Kidney capillary endothelial cell (primary cell): ENCODE measurements around the gene KANK4.
"Not testable (repeated sequence)": the region's sequence is repeated elsewhere in the genome, so short reads cannot be mapped to it uniquely, and the experiment has no call there.

Experiments
- DNase-seq: peaks from one replicate; pipeline ENCODE4 v3.0.0-alpha.2; 2018; ENCODE audit warnings: low spot score

The KANK4 gene

DNA sequence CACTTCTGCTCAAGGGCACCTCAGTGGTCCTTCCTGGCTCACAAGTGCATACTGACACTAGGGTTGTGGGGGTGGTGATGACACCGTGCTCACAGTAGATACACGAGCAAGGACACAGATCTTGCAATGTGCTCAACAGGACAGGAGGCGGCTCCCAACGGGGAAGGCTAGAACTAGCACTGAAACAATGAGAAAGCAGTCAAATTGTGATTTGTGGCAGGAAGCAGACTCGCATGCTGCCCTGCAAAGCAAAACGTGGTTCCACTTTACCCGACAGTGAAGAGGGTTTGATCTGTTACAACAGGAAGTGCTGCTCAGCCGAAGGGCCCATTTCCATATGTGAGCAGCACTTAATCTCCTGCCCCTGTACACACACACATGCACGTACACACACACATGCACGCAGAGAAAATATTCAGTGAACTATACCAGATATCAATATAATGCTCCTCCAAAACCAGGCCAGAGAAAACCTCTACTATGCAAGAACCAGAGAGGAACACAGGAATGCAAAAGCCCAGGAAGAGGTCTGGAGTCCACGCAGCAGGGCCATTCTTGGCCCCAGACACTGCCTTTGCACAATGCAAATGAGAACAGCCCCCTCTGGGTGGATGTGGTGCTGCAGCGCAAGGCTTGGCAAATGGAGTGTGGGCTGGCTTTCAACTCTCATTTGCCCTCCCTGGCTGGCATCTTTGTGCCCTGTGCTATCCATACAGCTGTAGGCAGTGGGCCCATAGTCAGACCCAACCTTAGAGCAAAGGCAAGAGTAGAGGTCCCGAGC, 47.1 kb downstream of the KANK4 start:
- peak; percentile 72 for DNase-seq

GRCh38 chr1:62271134-62271533, 48.1 kb downstream of the KANK4 start:
- DNase-seq = no peak

DNA sequence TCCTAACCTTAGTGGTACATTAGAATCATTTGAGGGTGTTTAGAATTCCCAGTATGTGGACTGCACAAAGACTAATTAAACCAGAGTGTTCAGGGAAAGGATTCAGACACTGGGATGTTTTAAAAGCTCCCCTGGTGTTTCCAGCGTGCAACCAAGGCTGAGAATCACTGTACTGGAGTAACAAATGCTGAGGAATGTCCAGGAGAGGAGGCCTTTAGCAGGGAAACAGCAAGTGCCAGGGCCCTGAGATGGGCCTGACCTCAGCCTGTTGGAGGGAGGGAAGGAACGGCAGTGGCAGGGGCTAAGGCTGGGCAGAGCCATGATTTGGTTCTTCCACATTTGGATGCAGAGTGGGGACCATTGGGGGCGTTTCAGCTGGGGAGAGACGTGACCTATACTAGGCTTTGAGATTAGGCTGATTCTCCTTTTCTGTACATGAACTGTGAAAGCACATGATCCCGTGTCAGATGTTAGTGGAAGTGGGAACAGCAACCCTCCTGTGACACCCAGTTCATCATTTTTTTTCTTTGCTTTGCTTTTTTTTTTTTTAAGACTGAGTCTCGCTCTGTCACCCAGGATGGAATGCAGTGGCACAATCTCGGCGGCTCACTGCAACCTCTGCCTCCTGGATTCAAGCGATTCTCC, 49.3 kb downstream of the KANK4 start:
- no peak for DNase-seq

DNA sequence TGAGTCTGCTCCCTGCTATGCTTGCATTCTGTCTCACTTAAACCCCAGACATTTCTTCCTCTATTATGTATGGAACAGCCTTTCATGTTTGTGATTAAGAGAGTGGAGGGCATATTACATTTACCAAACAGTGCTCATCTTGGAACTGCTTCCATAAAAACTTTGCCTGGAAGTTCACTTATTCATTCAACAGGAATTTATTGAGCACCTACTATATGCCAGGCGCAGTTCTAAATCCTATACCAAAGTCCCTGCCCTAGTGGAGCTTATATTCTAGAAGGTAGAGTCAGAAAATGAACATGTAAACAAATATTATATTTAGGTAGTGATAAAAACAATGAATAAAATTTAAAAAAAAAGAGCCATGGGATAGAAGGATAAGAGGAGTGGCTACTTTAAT, 49.8 kb downstream of the KANK4 start:
- no peak for DNase-seq

DNA sequence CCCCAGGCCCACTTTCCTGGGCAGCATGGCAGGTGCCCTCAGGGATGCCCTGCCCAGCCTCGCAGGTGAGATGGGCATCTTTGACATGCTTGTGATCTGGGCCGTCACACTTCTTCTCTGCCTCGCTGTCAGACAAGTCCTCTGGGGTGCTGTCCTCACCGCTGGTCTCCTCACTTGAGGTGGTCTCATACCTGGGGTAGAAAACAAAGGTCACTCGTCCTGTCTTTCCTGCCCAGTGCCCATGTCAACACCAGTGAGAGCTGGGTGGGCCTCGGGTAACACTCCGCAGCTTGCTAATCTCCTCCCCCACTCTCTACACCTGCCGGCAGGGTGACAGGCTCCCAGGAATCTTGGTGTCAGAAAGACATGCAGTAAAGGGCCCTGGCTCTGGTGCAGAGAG, 50.9 kb downstream of the KANK4 start:
- no peak for DNase-seq

DNA sequence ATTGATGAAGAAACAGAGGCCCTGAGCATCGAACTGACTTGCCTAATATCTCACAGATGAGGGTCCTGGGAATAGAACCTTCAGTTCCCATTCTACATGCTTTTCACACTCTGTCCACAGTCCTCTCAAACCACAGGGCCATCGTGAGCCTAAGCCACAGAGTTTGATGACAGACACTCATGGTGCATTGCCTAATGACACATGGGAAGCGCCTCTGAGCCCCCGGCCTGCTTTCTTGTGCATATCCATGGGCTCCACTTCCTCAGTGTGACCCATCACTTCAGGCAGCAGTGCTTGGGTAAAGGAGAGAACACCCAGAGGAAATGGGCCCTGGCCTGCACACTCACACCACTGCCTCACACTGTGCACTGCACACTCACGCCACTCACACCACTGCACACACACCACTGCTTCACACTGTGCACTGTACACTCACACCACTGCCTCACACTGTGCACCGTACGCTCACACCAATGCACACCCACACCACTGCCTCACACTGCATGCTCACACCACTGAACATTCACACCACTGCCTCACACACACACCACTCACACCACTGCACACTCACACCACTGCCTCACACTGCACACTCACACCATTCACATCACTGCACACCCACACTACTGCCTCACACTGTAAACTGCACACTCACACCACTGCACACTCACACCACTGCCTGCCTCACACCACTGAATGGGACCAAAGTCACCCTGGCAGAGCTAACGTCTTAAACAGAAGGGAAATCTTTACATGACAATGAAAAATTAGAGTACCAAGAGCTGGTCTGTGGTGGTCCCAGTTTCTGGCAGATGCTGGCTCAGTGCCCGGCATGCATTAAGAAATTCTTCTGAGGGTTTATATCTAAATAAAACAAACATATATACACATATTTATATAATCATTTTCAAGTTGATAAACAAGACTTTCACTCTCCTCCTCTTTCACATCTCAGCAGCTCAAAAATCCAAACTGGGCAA, 53.0 kb downstream of the KANK4 start:
- DNase-seq = no peak

- no peak for DNase-seq
These were observed 55.4 kb downstream of the KANK4 start for GRCh38 chr1:62263814-62264353.

DNA sequence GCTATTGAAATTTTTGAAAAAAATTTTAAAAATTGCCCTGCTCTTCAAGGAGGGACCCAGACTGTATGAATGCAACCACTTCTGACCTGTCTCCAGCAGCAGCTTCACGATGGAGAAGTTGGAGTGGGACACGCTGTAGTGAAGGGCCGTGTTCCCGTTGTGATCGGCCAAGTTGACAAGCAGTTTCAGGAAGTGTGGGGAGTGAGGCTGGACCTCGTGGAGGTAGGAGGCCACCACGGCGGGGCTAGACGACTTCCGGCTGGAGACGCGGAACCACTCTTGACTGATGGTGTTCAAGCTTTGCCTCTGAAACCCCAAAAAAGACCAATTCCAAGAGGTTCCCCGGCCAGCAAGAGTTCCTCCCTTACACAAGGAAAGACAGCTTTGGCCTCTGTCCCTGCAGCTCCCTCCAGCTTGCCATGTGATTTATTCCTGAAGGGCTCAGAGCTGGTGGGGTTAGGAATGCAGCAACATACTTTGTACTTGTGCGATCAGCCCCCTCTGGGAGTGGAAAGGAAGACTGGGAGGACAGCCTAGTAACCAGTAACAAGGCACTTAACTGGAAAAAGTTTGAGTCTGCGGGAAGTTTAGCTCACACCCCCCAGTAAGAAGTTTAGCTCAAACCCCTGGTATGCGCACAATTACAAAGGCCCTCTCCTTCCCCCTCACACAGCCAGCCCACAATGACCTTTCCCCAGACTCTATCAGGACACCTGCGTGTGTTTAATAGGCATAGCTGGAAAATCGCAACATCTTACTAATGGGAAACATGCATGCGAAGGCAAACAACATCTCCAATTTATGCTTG, 56.0 kb downstream of the KANK4 start:
- no peak for DNase-seq

DNA sequence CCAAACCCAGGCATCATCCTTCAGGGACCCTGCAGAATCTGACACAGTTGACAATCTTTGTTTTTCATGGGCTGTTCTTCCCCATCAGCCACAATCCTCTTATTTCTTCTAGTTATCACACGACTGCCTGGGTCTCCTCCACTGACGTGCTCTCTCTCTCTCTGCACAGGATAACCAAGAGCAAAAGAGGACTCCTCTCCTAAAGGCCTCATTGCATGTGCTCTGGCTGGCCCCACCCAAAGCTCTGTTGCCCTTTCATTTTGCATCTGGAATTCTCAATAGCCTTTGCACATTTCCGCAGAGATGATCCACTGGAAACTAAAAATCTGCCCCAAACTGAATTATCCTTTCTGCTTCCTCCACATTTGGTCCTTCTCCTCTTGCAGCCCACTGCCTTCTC, 58.5 kb downstream of the KANK4 start:
- no peak for DNase-seq

DNA sequence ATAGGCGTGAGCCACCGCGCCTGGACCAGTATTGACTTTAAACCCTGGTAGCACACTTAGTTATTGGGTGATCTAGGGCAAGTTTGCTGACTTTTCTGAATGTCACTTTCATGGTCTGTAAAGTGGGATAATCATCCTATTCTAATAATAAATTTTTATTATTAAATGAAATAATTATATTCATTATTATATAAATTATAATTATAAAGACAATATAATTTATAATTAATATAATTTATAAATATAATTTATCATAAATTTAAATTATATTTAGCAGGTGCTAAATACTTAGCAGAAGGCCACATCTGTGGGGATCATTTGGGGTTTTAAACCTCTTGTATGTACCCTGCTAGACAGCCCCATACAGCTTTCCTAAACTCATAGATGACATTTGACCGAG, 59.7 kb downstream of the KANK4 start:
- DNase-seq = no peak

GRCh38 chr1:62250126-62250726, 69.0 kb downstream of the KANK4 start:
- DNase-seq = no peak

GRCh38 chr1:62247391-62248168, 71.7 kb downstream of the KANK4 start:
- no peak for DNase-seq

DNA sequence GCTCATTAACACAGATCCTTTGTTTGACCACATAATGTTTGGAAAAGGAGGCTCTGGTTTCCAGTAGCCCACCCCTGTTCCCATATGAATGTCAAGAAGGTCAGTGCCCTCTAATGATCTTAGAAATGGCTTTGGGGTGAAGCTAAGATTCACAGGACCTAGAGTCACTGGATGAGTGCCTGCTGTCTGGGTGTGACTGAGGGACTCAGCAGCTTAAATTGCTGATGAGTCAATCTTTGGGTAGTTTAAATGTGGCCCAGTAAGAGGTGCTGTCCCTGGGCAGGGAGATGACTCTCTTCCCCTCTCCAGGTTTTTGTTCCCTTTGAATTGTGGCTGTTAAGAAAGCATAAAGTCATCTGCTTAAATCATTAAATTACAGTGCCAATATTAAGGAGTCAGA, 74.0 kb downstream of the KANK4 start:
- no peak for DNase-seq

- DNase-seq = not testable (repeated sequence)
These were observed 74.9 kb downstream of the KANK4 start for GRCh38 chr1:62244380-62244779.

DNA sequence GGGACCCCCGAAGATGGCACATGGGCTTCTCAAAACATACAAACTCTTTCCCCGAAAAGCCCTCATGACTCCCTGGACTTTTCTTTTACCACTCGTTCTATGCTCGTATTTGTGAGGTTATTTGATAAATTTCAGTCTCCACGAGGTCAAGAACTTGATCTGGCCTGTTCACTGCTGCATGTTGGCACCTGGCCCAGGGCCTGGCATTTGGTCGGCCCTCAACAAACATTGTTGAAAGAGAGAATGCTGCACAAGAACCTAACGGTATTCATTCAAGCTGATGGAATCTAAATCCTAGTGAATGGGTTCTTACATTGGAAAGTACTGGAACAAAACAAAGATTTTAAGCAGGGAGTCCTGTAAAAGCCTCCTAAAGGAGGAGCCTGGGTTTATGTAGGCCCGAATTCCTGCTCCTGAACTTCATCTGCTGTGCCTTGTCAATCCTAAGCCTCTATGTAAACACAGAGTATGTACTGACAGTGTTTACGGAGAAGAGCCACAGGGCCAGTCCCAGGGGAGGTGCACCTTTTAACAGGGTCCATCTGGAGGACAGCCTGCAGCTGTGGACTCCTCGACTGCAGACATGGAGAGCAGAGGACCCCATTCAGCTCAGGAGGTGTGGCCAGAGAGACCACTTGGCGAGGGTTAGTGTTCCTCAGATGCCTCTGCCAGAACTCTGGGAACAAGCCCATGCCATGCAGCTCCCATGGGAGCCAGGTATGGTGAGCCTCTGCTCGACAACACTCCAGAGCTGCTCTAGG, 77.7 kb downstream of the KANK4 start:
- no peak for DNase-seq

GRCh38 chr1:62240651-62241370, 78.4 kb downstream of the KANK4 start:
- no peak for DNase-seq

DNA sequence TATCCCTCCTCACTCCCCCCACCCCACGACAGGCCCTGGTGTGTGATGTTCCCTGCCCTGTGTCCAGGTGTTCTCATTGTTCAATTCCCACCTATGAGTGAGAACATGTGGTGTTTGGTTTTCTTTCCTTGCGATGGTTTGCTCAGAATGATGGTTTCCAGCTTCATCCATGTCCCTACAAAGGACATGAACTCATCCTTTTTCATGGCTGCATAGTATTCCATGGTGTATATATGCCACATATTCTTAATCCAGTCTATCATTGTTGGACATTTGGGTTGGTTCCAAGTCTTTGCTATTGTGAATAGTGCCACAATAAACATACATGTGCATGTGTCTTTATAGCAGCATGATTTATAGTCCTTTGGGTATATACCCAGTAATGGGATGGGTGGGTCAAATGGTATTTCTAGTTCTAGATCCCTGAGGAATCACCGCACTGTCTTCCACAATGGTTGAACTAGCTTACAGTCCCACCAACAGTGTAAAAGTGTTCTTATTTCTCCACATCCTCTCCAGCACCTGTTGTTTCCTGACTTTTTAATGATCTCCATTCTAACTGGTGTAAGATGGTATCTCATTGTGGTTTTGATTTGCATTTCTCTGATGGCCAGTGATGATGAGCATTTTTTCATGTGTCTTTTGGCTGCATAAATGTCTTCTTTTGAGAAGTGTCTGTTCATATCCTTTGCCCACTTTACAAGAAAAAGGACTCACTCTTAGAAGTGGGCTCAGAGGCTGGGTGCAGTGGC, 79.4 kb downstream of the KANK4 start:
- not testable (repeated sequence) for DNase-seq

DNA sequence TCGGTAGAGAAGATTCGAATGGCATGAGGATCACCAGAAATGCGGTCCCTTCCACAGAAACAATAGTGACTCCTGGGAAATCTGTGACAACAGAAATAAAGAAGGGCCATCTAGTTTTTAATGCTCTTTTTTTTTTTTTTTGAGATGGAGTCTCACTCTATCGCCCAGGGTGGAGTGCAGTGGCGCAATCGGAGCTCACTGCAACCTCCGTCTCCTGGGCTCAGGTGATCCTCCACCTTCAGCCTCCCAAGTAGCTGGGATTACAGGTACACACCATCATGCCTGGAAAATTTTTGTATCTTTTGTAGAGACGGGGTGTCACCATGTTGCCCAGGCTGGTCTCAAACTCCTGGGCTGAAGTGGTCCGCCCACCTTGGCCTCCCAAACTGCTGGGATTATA, 80.7 kb downstream of the KANK4 start:
- DNase-seq = no peak
